IPS-18a (cell line): ENCODE data around the gene PACS2.
"Not testable (repeated sequence)": the region's sequence is repeated elsewhere in the genome, so short reads cannot be mapped to it uniquely, and the experiment has no call there.

Experiments
- H3K27ac ChIP-seq: one replicate; pipeline ENCODE4 v1.5.1; 2013; ENCODE audit warnings: low read length
- H3K27me3 ChIP-seq: one replicate; pipeline ENCODE4 v1.6.1; 2013; ENCODE audit warnings: mild to moderate bottlenecking, low read length; ENCODE audit not compliant: control insufficient read depth, insufficient read depth
- H3K36me3 ChIP-seq: one replicate; pipeline ENCODE4 v1.6.1; 2013; ENCODE audit warnings: low read depth, low read length; ENCODE audit not compliant: control insufficient read depth
- H3K4me1 ChIP-seq: one replicate; pipeline ENCODE4 v1.6.1; 2013; ENCODE audit warnings: low read depth, low read length; ENCODE audit not compliant: control insufficient read depth
- H3K4me3 ChIP-seq: one replicate; pipeline ENCODE4 v1.5.1; 2013; ENCODE audit warnings: low read length
- H3K9ac ChIP-seq: one replicate; pipeline ENCODE4 v1.6.1; 2013; ENCODE audit warnings: mild to moderate bottlenecking, low read length, moderate library complexity
- H3K9me3 ChIP-seq: one replicate; pipeline ENCODE4 v1.6.1; 2013; ENCODE audit warnings: low read depth, low read length; ENCODE audit not compliant: control insufficient read depth

PACS2 gene

DNA sequence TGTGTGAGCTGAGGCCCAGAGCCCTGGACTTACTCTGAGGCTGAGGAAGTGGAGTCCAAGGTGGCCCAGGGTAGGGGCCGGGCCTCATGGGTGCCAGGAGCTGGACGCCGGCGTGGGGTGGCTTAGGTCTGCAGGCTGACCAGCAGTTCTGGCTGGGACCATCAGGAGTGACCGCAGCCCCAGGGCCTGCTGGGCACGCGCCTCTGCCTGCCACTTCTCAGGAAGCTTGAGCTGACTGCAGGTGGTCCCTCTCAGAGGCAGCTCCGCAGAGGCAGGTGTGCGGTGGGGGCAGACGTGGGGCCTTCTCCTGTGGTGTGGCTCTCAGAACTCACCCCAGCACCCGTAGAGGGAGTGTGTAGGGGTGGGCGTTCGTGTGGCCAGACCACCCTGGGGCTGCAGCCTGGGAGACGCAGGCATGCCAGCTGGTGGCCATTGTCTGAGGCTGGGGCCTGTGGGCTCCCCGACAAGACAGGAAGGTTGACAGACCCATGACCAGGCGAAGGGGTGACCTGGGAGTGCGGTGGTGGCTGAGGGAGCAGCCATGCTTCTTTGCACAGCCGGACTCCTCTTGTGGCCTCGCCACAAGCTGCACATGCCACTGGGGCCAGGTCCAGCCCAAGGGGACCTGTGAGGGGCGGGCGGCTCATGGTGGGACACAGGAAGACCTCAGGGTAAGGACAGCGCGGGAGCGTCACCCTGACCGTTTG lies 43.7 kb downstream of the PACS2 start:
- no peaks in the 10 kb centered on the region for H3K27me3 ChIP-seq
- H3K27ac ChIP-seq, result no peak overlapping the region
- no peaks in the 10 kb centered on the region for H3K36me3 ChIP-seq
- H3K4me3 ChIP-seq, result no peak overlapping the region
- no peaks in the 10 kb centered on the region for H3K9me3 ChIP-seq
- H3K9ac ChIP-seq, result no peak overlapping the region
- no peaks in the 10 kb centered on the region for H3K4me1 ChIP-seq

DNA sequence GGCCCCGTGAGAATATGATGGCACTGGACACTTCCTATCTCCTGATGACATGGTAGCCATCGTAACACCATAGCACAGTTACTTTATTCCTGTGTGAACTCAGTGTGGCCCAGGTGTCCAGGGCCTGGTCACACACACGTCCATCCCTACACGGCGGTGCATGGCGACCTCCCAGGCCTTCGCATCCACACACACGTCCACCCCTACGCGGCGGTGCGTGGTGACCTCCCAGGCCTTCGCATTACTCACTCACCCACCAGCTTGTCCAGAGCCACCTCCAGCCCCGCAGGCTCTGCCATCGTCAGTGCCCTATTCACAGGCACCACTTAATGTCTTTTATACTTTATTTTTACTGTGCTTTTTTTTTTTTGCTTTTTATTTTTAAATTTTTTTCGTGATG lies 44.4 kb downstream of the PACS2 start:
- Histone ChIP-seq H3K9ac (no peak overlapping the region), H3K4me3 (no peak overlapping the region), H3K9me3 (no peaks in the 10 kb centered on the region), H3K36me3 (no peaks in the 10 kb centered on the region), H3K4me1 (no peaks in the 10 kb centered on the region), H3K27me3 (no peaks in the 10 kb centered on the region), H3K27ac (no peak overlapping the region)

- not testable (repeated sequence) for H3K4me3 ChIP-seq, H3K9me3 ChIP-seq, H3K4me1 ChIP-seq, H3K36me3 ChIP-seq, H3K9ac ChIP-seq, H3K27ac ChIP-seq, H3K27me3 ChIP-seq
Measured at GRCh38 chr14:105361412-105361811, 46.9 kb downstream of the PACS2 start.

DNA sequence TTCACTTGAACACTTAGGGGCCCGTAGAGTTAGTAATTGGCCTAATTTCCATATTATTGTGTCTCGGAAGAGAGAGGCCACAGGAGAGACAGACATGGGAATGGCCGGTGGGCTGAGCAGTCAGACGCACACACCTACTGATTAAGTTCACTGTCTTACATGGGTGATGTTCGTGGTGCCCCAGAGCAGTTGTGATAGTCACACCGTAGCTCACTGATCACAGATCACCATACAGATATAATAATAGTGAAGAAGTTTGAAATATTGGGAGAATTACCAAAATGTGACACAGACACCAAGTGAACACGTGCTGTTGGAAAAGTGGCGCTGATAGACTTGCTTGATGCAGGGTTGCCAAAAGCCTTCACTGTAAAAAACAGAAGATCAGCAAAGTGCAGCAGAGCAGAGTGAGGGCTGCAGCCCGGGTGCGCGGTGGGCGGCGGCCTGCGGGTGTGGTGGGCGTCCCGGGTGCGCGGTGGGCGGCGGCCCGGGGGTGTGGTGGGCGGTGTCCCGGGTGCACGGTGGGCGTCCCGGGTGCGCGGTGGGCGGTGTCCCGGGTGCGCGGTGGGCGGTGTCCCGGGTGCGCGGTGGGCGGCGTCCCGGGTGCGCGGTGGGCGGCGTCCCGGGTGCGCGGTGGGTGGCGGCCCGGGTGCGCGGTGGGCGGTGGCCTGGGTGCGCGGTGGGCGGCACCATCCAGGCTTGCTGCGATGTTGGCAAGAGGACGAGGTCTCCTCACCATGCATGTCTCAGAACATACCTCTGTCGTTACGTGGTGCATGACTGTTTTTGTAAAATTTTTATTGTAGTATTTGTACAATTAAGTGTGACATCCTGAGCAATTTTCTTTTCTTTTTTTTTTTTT lies 49.5 kb downstream of the PACS2 start:
- Histone ChIP-seq H3K36me3 (no peaks in the 10 kb centered on the region), H3K4me3 (no peak overlapping the region), H3K27me3 (no peaks in the 10 kb centered on the region), H3K9me3 (no peaks in the 10 kb centered on the region), H3K4me1 (no peaks in the 10 kb centered on the region), H3K27ac (no peak overlapping the region), H3K9ac (no peak overlapping the region)

- no peak overlapping the region for H3K9ac ChIP-seq
- H3K36me3 ChIP-seq, result no peaks in the 10 kb centered on the region
- H3K4me3 ChIP-seq, result no peak overlapping the region
Measured at GRCh38 chr14:105365101-105365500, 50.6 kb downstream of the PACS2 start.

DNA sequence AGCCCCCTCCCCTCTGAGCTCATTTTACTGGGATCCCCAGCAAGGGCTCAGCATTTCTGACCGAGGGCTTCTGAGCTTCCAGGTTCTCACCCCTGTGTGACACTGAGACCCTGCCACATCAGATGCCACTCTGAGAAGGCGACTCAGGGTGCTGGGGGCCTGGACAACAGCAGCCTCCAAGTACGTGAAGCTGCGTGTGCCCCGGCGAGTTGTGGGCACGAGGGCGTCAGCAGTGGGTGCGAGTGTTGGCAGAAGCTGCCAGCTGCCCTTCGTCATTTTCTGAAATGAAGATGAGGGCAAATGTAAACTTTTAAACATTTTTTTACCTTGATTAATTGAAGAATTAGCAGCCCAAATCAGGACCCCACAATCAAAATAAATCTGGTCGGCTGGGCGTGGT lies 51.1 kb downstream of the PACS2 start:
- Histone ChIP-seq H3K27me3 (no peaks in the 10 kb centered on the region), H3K9me3 (no peaks in the 10 kb centered on the region), H3K4me3 (no peak overlapping the region), H3K36me3 (no peaks in the 10 kb centered on the region), H3K9ac (no peak overlapping the region), H3K27ac (no peak overlapping the region), H3K4me1 (no peaks in the 10 kb centered on the region)

More at GRCh38 chr14:105365101-105365500, 50.6 kb downstream of the PACS2 start:
- Histone ChIP-seq H3K27ac (no peak overlapping the region), H3K9me3 (no peaks in the 10 kb centered on the region), H3K27me3 (no peaks in the 10 kb centered on the region), H3K4me1 (no peaks in the 10 kb centered on the region)

DNA sequence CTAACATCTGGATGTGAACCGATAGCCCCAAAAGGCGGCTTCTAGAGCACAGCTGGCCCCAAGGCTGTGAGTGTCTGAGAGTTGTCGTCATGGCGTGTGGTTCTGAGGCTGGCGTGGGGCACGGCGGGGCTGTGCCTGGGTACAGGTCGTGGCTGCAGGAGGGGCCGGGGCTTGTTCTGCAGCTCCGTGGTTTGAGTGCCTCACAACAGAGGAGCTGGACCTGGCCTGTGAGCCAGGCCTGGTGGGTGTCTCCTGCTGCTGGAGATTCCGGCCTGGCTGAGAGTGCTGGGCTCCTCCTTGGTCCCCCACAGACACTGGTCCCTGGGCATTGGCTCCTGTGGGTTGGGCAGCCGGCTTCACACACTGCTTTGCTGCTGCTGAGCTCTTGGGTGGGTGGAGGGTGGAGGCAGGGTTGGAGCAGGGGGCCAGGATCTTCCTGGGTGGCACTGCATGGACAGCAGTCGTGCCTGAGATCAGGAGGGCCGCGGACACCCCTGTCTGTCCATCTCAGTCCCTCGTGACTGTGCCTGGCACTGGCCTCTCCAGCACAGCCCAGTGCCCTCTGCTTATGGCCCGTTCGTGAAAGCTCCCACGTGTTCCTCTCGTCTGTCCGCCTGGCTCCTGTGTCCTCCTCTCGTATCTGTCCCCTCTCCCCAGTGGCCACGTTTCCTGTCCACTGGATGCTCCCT lies 52.0 kb downstream of the PACS2 start:
- no peaks in the 10 kb centered on the region for H3K4me1 ChIP-seq
- H3K4me3 ChIP-seq, result no peak overlapping the region
- H3K27me3 ChIP-seq, result no peaks in the 10 kb centered on the region
- no peaks in the 10 kb centered on the region for H3K9me3 ChIP-seq
- no peak overlapping the region for H3K9ac ChIP-seq
- H3K36me3 ChIP-seq, result no peaks in the 10 kb centered on the region
- no peak overlapping the region for H3K27ac ChIP-seq

GRCh38 chr14:105367116-105368031 lies 52.8 kb downstream of the PACS2 start:
- H3K4me1 ChIP-seq, result no peaks in the 10 kb centered on the region
- H3K36me3 ChIP-seq, result no peaks in the 10 kb centered on the region
- H3K9me3 ChIP-seq, result no peaks in the 10 kb centered on the region
- no peak overlapping the region for H3K4me3 ChIP-seq
- no peaks in the 10 kb centered on the region for H3K27me3 ChIP-seq
- H3K9ac ChIP-seq, result no peak overlapping the region
- no peak overlapping the region for H3K27ac ChIP-seq

DNA sequence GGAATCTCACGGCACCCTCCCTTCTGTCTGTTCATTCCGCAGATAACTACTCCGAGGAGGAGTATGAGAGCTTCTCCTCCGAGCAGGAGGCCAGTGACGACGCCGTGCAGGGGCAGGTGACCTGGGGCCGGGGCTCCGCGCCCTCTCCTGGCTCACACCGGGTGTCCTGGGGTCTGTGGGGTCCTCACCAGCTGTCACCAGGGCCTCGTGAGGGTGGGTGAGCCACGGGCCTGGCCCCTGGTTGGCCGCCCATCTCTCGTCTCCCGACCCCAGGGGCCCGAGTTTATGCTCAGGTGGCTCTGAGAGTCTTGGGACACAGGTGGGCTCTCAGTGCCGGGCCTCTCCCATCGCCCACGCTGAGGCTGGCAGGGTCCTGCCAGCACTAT lies 53.5 kb downstream of the PACS2 start:
- no peaks in the 10 kb centered on the region for H3K36me3 ChIP-seq
- no peaks in the 10 kb centered on the region for H3K9me3 ChIP-seq
- H3K4me1 ChIP-seq, result no peaks in the 10 kb centered on the region
- no peak overlapping the region for H3K4me3 ChIP-seq
- H3K27me3 ChIP-seq, result no peaks in the 10 kb centered on the region
- no peak overlapping the region for H3K27ac ChIP-seq
- no peak overlapping the region for H3K9ac ChIP-seq

DNA sequence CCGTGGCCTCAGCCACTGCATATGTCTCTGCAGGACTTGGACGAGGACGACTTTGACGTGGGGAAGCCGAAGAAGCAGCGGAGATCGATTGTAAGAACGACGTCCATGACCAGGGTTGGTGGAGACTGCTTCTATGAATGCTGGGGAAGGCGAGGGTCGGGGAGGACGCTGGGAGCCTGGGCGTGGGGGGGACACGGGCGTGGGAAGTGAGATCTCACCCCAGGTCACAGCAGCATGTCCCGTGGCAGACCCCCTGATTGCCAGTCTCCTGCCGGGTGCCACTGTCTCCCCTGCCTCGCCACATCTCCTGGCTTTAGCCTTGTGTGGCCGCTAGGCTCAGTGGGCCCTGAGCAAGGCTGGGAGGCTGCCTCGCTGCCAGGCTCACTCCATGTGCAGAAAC lies 53.9 kb downstream of the PACS2 start:
- H3K9me3 ChIP-seq, result no peaks in the 10 kb centered on the region
- no peak overlapping the region for H3K27ac ChIP-seq
- no peaks in the 10 kb centered on the region for H3K4me1 ChIP-seq
- H3K9ac ChIP-seq, result no peak overlapping the region
- H3K27me3 ChIP-seq, result no peaks in the 10 kb centered on the region
- H3K36me3 ChIP-seq, result no peaks in the 10 kb centered on the region
- H3K4me3 ChIP-seq, result no peak overlapping the region
